ENCODE data around the gene IL31.

IL31 gene

DNA sequence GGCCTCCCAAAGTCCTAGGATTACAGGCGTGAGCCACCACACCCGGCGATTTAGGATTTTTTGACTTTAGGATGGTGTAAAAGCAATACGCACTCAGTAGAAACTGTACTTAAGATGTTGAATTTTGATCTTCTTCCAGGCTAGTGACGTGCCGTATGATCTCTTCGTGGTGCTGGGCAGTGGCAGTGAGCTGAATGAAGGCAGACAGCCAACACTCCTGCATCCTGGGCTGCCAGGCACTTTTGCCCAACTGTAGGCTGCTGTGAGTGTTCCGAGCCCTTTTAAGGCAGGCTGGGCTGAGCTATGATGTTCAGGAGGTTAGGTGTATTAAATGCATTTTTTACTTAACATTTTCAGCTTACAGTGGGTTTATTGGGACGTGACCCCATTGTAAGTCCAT is 21.3 kb downstream of the IL31 start:
- DNase-seq = no peak

DNA sequence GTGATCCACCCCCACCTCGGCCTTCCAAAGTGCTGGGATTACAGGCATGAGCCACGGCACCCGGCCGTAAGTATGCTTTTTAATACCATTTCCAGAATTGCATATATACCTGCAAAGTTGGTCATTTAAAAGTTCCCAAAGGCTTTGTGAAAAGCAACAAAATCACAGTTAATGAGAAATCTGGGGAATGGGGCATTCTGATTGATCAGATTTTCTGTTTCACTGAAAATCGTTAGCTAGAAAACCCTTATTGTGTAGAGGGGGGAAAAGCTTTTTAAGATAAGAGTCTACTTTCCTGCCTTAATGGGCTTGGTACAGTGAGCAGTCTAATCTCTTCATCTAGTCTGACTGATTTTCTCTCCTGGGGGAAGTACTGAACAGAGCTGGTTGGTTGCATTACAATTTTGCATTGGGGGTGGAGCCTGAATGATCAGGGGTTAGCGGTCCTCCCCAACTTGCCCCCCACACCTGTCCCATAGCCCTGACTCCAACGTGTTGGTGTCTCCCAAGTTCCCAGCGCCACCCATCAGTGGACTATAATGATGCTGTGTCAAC is 23.8 kb downstream of the IL31 start:
- no peak for DNase-seq

DNA sequence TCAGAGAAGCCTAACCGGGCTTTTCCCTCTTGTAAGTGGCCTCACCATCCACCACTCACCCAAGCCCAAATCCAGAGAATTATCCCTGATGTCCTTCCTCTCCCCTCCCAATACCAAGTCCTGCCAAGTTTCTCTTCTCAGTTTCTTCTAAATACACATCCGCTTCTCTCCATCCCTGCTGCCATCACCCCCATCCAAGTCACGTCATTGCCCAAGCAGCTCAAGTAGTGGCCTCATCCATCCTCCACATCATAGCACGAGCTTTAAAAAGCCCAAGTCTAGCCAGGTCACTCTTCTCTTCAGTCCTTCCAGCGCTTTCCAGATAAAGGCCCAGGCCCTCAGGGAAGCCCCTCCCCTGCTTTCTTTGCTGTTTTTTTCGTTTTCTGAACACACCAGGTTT is 25.4 kb downstream of the IL31 start:
- DNase-seq = no peak

DNA sequence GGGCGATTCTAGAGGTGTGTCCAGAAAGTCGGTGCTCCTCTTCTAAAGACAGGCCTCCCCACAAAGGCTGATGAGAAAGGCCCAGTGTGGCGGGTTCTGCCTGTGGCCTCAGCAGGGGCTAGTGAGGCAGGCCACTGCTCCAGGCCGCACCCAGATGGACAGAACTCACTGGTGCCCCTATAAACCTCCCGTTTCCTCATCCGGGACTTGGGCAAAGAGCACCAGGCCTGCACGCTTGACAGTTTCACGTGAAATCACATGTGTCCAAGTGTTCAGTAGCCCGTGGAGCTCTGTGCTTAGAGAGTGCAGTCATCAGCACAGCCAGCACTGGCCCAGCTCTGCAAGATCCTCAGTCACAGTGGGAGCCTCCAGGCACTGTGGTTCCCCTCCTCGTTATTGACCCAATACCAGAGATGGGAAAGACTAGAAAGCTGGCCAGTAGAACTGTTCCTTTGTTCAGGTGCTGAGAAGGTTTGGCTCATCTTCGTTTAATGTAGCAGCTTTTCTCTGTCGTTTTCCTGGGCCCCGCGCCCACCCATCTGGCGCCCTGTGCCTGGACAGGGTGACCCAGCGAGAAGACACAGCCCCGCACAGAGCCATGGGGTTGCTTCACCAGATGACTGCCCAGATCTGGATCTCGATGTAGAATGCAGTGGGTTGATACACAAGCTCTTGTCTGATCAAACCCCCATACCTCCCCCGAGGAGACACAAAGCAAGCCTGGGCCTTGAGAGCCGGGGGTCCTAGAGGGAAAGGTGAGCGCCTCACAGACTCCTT is 26.3 kb downstream of the IL31 start:
- no peak for DNase-seq

DNA sequence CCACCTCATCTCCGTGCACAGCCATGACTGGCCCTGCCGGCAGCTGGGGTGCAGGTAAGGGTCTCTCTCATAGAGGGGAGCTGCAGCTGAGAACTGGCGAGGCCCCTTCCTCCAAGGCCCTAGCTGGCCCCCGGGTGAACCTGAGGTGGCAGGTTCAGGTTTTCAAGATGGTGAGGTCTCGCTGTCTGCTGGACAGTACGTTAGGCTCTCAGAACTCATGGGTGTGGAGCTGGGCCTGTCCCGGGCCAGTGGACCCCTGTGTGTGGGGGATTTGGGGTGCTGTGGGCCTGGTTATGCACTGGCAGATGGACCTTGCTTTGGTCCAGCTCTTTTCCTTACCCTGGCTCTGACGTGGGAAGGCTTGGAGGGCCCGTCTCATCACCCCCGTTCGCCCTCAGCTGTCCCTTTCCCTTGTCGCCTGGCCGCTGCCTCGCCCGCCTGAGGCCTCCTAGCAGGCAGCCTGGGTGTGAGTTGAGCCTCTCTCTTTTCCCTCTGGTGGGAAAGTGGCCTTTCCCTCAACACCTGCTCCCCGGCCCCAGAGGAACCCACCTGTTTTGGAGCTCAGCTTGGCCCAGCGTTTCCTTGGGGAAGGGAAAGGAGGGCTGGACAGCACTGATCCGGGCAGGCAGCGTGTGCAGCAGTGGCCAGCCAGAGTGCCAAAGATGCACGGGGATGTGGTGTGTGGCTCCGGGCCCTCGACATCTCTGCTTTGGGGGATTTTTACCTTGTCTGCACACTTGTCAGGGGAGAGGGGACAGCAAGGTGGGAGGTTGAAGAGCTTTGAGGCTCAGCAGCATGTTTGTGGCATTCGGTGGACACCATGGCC is 28.3 kb downstream of the IL31 start:
- no peak for DNase-seq

DNA sequence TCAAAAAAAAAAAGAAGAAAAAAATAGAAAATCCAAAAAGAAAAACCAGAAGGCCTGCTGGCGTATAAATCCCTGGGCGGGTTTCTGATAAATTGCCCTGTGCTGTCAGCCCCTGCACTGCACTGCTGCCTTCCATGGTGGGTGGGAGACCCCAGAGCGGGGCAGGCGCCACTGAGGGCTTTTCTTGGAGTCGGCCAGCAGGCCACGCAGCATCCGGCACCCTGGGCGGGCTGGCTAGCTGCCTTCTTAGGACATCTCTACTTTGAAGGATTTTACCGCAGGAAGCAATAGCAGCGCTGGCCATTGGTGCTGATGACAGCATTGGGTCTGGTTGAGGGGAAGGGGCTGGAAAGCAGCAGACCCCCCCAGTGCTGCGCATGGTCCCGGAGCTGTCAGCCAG is 29.1 kb downstream of the IL31 start:
- DNase-seq = no peak

DNA sequence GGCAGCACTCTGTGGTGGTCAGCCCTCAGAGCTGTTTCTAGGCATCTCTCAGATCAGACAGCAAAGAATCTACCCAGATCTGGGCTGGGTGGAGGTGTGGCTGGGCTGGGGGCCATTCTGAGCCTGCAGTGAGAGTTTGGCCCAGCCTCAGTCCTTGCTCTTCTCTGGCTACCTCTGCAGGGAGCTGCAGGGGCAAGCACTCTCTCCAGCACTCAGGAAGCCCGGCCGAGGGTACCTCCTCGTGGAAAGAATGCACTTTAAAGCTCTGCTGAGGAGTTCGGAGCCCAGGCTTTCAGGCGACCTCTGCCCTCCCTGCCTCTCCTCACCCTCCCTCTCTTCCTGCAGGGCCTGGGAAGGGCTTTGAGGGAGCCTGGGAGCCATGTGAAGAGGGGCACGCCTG is 31.2 kb downstream of the IL31 start:
- DNase-seq = no peak

DNA sequence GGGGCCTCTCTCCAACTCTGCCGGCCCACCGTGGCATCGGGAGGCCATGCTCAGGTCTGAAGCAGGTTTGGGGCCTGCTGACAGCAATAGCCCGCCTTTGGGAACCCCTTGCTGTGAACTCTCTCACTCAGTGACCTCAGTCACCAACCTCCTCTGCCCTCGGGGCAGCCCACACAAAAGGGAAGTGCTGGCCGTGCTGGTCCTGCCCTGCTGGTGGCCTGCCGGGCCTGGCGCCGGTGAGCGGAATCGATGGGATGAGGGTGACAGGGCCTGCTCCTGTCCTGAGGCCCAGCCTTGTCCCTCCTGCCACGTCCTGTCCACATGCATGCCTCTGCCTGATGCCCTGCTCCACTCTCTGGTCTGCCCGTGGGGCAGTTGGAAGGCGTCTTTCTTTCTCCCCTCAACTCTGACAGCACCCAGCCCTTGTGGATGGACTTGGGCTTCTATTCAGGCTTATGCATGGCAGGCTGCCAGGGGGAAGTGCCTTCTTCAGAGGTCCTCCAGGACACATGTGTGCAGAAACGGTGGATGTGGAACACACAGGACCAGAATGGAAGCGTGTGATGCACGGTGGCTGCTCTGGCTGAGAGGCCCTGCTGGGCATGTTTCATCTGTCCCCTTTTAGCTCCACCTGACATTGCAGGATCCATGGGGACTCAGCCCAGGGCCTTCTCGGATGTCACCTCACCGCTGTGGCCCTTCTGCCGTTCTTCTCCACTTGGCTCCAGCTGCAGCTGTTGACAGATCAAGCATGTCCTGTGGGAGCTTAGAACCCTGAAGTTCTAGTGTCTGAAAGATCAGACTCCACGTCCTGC is 31.9 kb downstream of the IL31 start:
- DNase-seq = no peak

DNA sequence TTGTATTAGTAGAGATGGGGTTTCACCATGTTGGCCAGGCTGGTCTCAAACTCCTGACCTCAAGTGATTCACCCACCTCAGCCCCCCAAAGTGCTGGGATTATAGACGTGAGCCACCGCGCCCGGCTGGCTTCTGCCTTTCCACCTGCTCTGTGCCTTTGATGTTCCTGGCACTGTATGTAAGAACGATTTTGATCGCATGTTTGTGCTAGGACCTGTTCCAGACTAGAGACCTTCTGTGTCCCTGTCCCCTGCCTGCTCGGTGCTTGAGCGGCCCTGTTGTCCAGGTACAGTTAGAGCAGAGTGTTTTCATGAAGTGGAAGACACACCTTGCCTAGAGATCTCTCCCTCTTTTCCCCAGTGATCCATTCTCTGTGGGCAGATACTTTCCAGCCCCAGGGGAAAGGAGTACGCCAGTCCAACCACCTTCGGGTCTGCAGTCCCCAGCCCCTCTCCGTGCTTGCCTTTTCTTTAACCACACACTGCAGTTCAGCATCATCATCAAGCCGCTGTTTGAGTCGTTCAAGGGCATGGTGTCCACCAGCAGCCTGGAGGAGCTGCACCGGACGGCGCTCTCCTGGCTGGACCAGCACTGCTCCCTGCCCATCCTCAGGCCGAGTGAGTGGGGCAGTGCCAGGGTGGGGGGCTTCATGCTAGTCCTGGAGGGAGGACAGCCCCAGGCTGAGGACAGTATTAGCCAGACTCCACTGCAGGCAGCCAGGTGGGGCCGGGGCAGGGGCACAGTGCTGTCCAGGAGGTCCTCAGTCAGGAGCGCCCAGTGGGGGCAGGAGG is 33.4 kb downstream of the IL31 start:
- DNase-seq = no peak

DNA sequence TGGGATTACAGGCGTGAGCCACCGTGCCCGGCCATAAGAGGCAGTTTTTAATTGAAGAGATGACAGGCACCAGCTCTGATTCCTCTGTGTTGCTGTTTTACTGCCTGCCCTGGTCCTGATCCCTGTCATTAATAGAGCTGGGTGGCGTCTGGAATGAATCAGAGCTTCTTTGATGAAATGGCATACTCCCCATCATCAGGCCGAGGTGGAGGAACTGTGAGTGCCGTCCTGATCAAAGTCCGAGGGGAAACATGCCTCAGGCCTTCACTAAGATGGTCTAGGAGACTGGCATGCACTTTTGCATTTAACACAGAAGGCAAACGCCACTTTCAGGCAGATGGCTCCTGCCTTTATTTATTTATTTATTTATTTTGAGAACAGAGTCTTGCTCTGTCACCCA is 34.1 kb downstream of the IL31 start:
- DNase-seq = no peak

DNA sequence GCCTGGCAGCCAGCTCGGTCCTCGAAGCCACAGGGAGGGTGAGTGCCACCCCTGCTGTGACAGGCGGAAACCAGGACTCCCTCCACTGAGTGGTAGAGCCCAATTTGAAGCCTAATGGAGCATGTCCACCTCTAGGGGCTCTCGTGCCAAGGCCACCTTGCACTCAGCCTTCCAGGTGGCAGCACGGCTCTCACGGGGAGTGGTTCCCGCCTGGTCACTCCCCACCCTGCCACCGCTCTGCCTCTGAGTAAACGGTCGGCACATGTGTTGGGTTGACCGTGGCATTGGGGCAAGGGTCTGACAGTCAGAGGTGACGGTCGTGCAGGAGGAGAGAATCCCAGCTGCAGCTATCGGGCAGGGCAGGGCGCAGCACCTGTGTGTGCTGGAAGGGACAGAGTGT is 34.8 kb downstream of the IL31 start:
- no peak for DNase-seq

DNA sequence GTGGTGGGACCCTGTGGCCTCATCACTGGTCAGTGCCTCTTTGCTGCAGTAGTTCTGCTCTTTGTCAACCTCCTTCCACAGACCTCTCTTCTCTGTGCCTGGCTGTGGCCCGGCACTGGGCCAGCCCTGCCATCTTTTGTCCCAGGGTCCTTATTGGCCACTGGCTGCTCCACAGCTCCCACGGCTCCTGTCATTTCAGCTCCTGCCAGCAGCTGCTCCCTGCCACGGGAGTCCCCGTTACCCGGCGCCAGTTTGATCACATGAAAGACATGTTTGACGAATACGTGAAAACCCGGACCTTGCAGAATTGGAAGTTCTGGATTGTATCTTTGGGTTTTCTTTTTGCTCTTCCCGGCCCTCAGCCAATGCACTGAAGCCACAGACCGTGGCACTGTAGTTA is 35.4 kb downstream of the IL31 start:
- DNase-seq = no peak

DNA sequence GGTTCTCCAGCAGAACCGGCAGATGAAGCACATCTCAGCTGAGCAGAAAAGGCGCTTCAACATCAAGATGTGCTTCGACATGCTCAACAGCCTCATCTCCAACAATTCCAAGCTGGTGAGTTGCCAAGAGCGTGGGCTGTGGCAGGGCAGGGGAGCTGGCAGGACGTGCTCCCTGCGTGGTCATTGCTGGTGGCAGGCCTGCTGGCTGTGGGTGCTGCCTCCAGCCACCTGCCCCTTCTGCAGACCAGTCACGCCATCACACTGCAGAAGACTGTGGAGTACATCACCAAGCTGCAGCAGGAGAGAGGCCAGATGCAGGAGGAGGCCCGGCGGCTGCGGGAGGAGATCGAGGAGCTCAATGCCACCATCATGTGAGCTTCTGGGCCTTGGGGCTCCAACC is 35.8 kb downstream of the IL31 start:
- no peak for DNase-seq

DNA sequence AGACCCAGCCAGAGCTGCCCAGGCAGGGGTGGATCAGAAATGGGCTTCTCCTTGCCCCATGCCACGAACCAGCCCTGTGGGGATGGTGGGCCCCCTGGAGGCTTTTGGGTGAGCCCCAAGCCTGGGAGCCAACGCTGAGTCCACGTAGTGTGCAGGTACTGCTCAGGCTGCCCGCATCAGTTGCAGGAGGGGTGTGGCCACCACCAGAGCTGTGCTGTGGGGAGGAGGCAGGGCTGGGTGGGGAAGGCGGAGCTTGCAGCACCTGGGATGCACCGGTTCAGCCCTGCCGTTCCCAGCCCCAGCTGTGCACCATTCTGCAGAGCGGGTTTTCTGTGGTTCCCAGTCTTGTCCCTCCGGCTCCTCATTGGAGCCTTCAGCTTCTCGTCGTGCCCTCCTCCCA is 36.3 kb downstream of the IL31 start:
- DNase-seq = no peak

DNA sequence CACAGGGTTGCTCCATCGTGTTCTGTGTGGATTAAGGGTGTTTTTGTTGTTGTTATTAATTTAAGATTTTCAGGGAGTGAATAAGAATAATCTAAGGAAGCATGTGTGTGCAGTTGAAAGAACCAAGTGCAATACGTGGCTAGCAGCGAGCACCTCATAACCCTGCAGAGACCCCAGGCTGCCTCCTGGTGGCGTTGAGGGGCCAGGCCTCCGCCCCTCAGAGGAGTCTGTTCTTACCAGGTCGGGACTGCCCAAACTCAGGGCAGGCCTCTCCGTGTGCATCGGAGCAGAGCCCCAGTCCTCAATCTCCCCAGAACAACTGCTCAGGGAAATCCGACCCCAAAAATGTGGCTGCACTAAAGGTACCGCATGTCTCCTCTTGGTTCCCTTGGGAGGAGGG is 36.8 kb downstream of the IL31 start:
- no peak for DNase-seq

DNA sequence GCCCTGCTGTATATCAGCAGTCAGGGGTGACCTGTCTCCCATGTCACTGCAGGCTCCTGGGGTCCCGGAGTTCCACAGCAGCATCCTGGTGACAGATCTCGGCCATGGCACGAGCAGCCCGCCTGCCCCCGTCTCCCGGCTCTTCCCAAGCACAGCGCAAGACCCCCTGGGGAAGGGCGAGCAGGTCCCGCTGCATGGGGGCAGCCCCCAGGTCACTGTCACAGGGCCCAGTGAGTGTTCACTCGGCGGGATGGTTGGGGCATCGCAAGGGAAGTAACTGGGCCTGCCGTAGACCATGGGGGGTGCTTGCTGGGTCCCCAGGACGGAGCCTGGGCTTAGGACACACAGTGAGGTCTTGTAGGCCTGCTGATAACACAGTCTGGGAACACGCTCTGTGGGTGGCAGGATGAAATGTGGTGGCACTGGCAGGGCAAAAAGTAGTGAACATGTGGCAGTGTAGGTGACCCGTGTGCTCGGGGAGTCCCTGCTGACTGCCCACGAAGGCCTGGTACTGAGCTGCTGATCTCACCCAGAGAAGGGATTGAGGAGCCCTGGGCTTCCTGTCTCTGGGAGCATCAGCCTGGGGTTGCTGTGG is 38.5 kb downstream of the IL31 start:
- no peak for DNase-seq

DNA sequence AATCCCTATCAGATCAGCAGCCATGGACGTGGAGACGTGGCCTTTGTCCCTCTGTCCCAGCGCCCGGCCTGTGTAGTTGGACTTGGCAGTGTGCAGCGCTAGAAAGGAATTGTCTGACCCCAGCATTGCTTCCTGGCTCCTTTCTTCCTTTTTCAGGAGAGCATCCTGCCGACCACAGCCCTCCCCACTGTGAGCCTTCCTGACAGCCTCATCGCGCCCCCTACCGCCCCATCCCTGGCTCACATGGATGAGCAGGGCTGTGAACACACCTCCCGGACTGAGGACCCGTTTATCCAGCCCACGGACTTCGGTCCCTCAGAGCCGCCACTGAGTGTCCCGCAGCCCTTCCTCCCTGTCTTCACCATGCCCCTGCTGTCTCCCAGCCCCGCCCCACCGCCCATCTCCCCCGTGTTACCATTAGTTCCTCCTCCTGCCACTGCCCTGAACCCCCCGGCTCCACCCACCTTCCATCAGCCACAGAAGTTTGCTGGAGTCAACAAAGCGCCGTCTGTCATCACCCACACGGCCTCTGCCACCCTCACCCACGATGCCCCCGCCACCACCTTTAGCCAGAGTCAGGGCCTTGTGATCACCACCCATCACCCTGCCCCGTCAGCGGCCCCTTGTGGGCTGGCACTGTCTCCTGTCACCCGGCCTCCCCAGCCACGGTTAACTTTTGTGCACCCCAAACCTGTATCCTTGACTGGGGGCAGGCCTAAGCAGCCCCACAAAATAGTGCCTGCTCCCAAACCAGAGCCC is 40.6 kb downstream of the IL31 start:
- no peak for DNase-seq

DNA sequence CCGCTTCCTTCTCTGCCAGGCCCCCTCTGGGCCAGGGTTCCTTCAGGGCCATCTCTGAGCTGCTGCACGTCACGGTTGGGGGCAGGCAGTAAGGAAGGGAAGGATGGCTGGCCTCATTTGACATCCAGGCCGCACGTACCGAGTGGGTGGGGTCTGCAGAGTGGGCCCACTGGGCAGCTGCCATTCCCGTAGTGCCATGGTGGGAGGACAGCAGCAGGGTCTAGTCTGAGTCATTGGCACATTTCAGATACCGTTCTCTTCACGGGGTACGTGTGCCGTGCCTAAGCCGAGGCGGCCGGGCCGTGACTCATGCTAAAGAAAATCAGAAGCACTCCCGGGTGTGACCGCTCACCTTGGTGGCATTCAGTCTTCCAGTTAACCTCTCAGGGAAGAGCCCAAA is 43.9 kb downstream of the IL31 start:
- DNase-seq = no peak

DNA sequence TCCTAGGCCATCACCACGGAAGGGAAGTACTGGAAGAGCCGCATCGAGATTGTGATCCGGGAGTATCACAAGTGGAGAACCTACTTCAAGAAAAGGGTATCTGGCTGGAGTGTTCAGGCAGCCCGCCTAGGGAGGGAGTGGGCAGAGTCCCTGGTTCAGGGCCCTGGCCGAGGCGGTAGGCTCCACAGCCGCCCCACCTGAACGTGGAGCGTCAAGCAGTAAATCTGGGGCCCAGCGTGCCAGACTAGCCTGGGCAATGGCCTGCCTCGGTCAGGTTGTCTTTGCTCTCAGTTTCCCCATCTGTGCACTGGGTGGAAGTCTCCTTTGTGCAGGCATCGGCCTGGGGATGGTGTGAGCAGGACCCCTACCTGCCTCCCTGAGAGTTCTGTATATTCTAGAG is 44.9 kb downstream of the IL31 start:
- no peak for DNase-seq

DNA sequence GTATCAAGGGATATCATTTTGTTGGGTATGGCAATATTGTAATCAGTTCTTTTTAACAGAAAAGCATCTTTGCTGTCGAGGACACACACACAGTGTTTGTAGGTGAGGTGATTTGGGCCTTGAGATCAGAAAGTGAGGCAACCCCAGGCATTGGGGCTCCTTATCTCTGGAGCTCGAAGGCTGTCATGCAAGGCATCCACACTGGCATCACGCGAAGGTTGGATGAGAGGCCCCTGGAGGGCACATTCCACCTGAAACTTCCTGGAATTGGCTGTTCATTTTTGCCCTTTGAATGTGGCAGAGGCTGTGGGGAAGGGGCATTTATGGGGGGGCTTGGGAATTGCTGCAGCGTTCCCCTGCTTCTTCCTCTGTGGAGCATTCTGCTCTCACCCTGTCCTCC is 45.5 kb downstream of the IL31 start:
- DNase-seq = no peak

DNA sequence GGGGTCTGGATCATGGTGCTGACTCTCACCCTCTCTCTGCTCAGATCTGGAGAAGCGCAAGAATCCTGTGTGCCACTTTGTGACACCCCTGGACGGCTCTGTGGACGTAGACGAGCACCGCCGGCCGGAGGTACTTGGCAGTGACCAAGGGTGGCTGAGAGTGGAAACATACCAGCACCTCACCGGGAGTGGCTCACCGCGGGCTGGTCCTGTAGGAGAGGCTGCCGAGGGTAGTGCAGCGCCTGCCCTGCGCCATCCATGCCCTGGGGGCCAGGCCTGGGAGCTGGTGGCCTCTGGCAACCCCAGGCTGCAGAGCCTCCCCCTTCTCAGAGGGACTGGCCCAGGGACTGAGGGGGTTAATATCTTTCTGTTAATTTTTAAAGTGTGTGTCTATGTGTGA is 46.2 kb downstream of the IL31 start:
- no peak for DNase-seq
